MV-4-11 (cell line): ENCODE results near the gene ACADSB.
A peak's percentile ranks its signal among the peaks of the same experiment; 100 is the strongest.

Experiments
- DNase-seq: peaks from one replicate; lab custom pipeline; 2025; lab: John Stamatoyannopoulos, UW

The ACADSB gene

DNA sequence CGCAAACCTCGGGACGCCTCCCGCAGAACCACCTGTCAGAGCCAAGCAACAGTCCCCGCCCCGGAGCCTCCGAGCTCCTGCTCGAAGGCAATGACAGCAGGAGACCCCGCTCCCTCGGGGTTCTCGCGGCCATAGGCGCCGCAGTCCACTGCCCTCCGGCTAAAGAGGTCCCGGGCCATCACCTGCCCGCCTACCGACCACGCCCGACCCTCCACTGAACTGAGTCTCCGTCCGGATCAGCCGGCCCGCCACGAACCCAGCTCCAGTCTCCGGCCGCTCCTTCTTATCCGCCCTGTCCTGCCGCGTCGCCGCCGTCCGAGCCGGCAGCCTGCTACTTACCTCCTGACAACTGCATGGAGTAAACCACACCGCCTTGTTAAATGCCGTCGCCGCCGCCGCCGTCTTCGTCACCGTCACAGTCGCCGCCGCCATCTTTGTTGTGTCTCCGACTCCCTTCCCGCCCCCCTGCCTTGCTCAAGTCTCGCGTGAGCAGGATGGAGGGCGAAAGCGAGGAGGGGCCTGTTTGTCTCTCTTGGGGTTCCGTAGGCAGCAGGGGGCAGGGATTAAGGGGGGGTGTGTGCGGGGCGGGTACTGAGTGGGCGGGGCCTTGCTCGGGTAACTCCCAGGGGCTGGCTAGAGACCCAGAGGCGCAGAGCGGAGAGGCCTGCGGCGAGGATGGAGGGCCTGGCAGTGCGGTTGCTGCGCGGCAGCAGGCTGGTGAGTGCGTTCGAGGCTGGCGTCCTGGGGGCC, at the start of gene ACADSB, which contains the start of gene IKZF5:
Gene ACADSB (plus strand): TSS at position 652 of the 750 bp plus-strand sequence. CDS start 24 bp downstream, at position 676.
Gene IKZF5 (minus strand): TSS at position 441 of the 750 bp plus-strand sequence. CDS start 10,170 bp downstream, outside the sequence.
- DNase-seq: peak; percentile 96

DNA sequence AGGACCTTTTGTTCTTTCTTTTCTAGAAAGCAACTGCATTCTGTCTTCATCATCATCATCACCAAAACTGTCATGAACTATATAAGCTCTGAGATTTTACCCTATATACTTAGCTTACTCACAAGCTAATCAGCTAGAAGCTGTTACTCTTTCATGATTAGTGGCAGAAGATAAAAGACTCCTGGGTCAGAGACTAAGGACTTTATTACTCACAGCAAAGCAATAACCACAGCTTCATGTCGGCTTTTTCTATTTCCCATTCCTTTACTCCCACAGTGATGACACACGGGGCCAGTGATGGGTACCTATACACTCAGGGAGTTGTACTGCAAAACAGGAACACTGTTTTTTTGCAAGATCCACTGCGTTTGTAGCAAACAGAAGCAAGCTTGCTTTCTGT, 46.4 kb upstream of the ACADSB start:
- no peak for DNase-seq

DNA sequence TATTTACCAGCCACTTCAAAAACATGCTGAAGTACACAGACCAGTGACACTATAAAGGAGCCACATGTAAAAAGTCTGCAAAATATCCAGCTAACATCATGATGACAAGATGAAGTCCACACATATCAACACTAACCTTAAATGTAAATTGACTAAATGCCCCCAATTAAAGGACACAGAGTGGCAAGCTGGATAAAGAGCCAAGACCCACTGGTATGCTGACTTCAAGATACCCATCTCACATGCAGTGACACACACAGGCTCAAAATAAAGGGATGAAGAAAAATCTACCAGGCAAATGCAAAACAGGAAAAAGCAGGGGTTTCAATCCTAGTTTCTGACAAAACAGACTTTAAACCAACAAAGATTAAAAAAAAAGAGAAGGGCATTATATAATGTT, 41.9 kb upstream of the ACADSB start:
- DNase-seq: no peak

DNA sequence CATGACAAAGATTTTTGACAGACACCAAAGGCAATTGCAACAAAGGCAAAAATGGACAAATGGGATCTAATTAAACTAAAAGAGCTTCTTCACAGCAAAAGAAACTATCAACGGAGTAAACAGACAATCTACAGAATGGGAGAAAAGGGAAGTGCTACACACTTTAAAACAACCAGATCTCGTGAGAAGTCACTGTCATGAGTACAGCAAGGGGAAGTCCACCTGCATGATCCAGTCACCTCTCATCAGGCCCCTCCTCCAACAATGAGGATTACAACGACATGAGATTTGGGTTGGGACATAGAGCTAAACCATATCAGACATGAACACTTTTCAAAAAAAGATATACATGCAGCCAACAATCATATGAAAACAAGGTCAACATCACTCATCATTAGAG, 40.1 kb upstream of the ACADSB start:
- no peak for DNase-seq

DNA sequence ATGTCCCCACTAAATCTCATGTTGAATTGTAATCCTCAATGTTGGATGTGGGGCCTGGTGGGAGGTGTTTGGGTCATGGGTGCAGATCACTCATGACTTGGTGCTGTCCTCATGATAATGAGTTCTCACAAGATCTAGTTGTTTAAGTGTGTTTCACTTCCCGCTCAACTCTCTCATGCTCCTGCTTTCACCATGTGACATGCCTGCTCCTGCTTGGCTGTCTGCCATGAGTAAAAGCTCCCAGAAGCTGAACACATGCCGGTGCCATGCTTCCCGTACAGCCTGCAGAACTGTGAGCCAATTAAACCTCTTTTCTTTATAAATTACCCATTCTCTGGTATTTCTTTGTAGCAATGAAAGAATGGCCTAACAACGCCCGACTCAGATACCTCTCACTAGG, 34.8 kb upstream of the ACADSB start:
- DNase-seq: peak; percentile 9

DNA sequence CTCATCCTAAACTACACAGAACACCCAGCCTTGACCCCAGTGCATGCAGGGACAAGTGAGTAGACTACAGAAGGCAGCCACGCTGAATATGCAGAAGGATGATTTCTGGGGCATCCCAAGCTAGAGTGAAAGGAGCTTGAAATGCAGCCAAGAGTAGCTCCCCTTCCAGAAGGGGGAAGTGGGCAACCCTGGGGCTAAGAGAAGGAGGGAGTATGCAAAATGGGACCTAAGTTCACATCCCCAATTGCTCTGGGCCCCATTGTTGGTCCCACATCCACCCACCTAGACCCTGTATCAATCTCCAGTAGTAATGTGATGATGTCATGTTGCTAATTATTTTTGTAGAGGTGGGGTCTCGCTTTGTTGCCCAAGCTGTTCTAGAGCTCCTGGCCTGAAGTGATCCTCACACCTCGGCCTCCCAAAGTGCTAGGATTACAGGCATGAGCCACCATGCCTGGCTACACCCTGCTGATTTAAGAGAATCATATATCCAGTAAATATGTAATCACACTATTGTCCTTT, 34.2 kb upstream of the ACADSB start:
- peak; percentile 35 for DNase-seq

DNA sequence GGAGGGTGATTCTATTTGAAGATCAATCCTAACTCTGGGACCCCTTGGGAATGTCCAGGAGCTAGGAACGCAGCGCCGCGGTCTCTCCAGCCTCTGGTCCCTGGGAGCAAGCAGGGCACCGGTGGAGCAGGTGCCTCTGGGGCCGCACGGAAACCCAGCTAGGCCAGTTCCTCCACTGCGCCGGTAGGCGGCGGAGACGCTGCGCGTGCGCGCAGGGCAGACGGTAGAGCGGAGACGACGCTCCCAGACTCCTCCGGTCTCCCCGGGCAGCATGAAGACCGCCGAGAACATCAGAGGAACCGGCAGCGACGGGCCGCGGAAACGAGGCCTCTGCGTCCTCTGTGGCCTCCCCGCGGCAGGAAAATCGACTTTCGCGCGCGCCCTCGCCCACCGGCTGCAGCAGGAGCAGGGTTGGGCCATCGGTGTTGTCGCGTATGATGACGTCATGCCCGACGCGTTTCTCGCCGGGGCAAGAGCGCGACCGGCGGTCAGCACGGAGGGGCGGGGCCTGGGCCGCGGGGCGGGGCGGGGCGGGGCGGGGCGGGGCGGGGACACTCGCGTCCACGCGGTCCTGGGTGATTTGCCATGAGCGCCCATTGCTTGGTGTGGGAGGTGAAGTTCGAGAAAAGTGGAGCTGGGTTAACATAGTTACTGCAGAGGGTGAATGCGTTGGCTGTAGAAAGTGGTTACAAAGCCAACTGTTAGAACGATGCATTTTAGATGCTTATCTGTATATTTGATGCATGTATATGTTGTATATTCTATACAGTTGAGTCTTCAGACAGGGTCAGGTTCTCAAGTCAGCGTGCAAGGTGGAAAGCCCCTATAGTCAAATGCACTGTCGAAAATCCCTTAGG, 28.4 kb upstream of the ACADSB start, which contains the start of gene PSTK:
Gene PSTK (plus strand): TSS at position 193 of the 857 bp plus-strand sequence. CDS start 79 bp downstream, at position 272.
- peak; percentile 82 for DNase-seq

DNA sequence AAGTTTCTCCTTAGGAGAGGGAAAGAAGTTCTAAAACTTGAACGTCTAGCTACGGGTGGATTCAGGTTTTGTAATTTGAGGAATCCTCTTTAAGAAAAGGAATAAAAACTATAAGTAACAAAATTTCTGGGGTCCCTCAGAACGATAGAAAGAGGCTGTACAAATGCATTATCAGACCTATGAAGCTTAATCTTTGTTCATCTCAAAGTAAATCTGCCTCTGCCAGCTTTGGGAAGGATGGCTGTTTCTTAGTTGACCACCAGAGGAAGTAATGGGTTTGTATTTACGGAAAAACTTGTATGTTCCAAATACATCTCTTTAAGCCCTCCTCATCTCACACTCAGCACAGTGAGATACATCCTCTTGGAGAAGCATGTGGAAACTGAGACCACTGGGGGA, 27.7 kb upstream of the ACADSB start:
- peak; percentile 63 for DNase-seq

DNA sequence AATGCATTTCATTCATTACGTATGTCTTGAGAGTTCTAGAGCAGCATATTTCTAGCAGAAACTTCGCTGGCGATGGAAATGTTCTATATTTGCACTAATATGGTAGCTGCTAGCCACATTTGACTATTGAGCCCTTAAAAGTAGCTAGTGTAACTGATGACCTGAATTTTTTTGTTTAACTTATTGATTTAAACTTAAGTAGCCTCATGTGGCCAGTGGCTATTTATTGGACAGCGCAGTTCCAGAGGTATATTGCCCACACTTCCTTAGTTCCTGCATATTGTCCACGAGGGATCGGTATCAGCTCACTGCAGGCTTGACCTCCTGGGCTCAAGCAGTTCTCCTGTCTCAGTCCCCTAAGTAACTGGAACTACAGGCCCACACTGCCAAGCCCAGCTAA, 24.9 kb upstream of the ACADSB start:
- DNase-seq: no peak

DNA sequence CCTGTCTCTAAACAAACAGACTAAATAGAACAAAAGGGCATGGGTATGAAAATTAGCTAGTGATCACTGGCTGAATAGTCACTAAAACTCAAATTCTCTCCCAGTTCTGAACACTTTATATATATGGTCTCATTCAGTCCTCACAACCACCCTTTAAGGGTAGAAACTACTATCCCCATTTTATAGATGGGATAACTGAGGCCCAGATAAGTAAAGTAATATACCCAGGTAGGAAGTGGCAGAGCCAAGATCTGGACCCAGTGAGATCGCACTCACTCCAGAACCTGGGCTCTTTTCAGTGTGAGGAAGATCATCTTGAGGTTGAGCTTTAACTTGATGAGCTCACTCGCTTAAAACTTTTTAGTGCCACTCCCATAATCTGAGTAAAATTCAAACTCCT, 24.1 kb upstream of the ACADSB start:
- DNase-seq: no peak

DNA sequence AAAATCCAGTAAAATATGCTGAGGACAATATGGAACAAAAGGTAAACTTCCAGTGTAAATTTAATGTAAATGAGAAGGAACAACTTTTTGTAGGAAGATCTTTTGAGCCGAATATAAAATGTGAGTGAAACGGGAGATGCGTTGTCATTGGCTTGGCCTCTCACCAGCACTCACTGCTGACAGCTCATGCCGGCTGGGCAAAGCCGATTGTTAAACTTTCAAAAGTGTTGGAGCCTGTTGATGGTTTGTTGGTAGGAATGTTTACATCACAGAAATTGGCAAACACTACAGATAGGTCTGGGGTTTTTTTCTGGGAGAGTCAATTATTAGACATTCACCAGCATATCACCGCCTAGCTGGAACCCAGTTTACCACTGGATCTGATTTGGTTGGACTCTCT, 22.5 kb upstream of the ACADSB start:
- DNase-seq: no peak

DNA sequence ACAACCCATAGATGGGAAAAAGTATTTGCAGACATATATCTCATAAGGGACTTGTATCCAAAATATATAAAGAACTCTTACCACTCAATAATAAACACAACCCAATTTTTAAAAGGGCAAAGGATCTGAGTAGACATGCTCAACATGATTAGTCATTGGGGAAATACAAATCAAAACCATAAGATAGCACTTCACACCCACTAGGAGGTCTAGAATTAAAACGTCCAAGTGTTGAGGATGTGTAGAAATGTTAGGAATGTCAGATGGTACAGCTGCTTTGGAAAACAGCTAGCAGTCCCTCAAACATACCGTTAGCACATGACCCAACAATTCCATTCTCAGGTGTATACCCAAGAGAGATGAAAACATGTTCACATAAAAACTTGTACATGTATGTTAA, 20.3 kb upstream of the ACADSB start:
- no peak for DNase-seq

DNA sequence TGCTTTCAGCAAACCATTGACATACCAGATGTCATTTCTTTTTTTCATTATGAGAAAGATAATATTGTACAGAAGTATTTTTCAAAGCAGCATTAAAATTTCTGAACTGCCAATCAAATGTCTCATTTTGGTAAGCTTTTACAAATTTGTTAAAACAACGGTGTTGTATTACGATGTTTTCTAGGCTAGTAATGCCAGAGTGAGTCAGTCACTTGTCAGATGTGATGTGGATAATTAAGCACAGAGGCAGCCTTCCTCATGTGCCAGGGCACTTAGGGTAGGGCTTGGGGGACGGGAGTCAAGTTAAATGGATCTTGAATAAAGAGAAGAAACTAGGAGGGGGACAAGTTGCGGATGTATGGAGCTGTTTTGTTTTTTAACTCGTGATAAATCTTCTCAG, 18.5 kb upstream of the ACADSB start:
- no peak for DNase-seq

DNA sequence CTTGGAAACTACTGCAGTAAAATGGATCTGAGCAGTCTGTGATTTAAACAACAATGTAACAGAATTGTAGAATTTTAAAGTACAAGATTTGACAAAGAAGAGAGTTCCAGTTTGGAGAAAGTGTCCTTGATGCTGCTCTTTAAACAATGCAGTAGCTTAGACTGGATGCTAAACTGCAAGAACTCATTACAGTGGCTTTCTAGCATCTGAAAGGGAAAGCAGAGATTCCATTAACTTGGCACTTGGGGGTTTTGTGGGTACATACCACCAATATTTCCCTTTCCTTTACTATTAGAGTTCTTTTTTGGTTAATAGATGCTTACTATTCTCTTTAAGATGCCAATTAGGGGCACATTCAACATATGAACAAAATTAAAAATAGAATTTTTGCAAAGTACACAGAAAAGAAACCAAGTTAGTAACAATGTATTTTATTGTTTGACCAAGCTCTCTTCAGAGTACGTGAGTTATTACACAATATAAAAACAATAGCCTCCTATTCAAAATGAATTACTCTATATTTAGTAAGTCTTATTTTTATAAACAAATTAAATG, 16.7 kb upstream of the ACADSB start:
- DNase-seq: no peak

DNA sequence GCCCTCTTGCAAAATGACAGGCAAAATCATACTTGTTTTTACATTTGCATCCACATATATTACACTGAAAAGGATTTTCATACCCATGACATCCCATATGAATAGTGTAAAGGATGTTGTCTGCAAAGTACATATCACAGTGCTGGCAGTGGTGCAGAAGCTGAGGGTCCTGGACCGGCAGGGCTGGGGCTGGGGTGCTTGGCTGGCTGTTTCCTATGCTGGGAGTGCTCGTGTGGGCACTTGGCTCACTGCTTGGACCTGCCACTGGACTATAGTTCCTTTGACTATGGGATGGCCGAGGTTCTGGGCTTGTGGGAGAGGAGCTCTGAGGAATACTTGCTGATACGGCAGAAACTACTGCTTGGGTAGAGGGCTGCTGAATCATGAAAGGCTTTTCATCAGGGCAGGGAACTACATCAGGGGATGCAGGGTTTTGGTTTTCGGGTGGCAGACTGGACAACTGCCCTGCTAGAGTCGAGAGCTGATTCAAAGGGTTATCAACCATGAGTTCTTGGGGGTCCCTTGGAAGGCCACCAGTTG, 14.9 kb upstream of the ACADSB start:
- DNase-seq: no peak

DNA sequence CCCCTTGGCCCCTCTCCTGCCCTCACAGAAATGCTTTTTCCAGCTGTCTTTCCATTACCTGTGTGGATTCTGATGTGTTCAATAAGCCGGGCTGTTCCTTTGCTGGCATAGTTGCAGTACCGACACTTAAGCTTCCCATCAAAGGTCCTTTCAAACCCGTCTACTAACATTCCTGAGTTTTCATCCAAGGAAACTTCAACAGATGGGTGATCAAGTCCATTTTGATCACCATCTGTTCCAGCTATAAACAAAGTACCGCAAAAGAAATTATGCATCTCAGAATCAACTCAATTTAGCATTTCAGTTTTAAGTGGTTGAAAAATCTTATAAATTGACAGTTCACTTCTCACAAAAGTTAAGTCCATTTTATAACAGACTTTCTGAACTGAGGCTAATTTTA, 12.9 kb upstream of the ACADSB start:
- DNase-seq: no peak

DNA sequence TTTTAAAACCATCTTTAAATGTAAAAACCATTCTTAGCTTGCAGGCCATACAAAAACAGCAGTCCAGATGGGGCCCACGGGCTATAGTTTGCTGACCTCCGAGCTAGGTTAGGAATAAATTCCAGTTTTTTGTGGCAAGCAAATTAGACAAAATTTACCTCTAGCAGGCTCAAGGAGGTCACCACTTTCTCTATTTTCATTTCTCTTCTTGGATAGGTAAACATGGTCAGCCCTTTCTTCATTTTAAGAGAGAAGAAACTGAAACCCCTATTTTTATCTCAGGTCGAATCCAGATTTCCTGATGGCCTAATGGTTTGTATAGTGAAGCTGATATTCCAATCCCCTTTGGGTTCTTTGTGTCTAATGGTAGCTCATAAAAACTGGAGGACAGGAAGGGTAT, 10.9 kb upstream of the ACADSB start:
- DNase-seq: no peak

DNA sequence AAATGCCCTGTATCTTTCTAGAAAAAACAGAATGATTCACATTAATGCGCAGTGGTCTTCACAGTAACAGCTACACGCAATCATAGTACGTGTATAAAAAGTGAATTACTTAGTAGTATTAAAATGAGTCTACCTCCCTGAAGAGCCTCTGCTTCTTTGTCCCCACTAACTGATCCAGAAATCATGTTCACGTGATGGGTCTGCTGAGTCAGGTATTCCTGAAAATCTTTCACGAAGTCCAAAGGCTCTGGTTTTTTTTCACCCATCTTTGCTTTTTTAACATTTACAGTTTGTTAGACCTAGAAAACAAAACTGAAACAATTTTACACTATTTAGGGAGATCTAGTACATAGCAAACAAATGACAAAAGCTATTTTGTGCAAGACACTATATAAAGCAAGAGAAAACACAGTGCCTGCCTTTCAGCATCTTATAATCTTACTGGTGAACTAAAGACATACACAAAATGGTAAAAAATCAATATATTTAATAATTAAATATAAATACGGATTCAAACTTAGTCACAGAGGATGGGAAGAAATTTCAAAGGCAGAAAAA, 10.4 kb upstream of the ACADSB start:
- DNase-seq: no peak

DNA sequence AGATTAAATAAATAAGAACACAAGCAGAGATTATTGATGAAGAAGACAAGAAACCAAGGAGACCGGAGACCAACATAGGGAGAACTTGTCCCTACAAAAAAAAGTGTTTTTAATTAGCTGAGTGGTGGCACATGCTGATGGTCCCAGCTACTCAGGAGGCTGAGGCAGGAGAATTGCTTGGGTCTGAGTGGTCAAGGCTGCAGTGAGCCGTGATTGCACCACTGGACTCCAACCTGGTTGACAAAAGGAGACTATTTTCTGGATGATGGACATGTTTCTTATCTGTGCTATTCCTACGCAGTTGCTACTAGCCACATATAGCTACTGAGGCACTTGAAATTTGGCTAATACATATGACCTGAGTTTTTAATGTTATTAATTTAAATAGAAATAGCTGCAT, 9.9 kb upstream of the ACADSB start:
- no peak for DNase-seq

DNA sequence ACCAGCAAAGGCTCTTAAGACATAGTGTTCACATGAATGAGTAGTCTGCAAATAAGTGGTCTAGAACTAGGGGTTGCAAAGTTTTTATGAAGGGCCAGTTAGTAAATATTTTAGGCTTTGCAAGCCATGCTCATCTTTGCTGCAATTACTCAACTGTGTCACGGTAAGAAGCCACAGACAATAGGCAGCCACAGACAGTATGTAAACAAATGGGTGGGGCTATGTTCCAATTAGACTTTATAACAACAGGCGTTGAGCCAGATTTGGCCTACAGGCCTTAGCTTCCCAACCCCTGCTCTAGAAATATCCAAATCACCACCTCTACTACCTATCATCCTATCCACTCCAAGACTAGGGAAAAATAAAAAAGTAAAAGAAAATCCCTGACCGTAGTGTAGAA, 9.5 kb upstream of the ACADSB start:
- no peak for DNase-seq

DNA sequence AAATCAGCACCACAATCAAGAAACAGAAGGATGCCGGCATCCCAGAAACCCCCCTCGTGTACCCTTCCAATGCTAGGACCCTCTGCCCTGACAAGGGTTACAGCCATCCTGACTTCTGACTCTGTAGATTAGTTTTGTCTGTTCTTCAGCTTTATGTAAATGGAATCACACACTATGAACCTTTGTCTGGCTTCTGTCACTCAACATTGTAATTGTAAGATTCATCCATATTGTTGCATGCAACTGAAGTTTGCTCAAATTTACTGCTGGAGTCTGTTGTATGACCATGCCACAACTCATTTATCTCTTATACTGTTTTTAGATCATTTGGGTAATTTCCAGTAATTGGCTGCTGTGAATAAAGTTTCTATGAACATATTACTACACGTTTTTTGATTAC, 8.7 kb upstream of the ACADSB start:
- DNase-seq: no peak

DNA sequence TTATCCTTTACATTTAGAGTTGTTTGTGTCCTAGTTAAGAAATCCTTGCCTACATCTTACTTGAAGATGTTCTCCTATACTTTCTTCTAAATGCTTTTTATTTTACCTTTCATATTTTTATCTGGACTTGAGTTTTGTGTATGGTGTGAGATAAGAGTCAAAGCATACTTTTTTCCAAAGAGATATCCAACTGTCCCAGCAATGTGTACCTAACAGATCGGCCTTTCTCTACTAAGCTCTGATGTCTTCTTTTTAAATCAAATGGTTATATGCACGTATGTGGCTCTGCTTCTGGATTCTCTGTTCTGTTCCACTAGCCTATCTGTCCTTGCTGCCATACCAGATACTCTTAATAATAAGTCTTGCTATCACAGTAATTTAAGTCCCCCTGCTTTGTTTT, 7.4 kb upstream of the ACADSB start:
- DNase-seq: no peak
